WTC11 (cell line): ENCODE results near the gene FOXB2.
"Not testable (repeated sequence)": the region's sequence is repeated elsewhere in the genome, so short reads cannot be mapped to it uniquely, and the experiment has no call there.

Experiments
- CTCF ChIP-seq: fragments of 200-600 bp; IDR thresholded peaks from 2 replicates; pipeline ENCODE4 v1.8.0; 2022; ENCODE audit warnings: antibody characterized with exemption
- ELF4 ChIP-seq: sonication (generic); formaldehyde crosslinking; IDR thresholded peaks from 2 replicates; pipeline ENCODE4 v1.8.1; 2022; ENCODE audit warnings: low read depth, mild to moderate bottlenecking, moderate library complexity, missing genetic modification reagents
- FOXJ3 ChIP-seq: sonication (generic); formaldehyde crosslinking; IDR thresholded peaks from 2 replicates; pipeline ENCODE4 v1.9.0; 2021; ENCODE audit warnings: missing genetic modification reagents, mild to moderate bottlenecking, borderline replicate concordance
- FOXK1 ChIP-seq: sonication (generic); formaldehyde crosslinking; IDR thresholded peaks from 2 replicates; pipeline ENCODE4 v1.8.0; 2022; ENCODE audit warnings: mild to moderate bottlenecking, moderate library complexity, missing genetic modification reagents
- MXD4 ChIP-seq: fragments of 250-450 bp; sonication (Bioruptor Pico); IDR thresholded peaks from 2 replicates; pipeline ENCODE4 v1.8.0; 2021; ENCODE audit warnings: mild to moderate bottlenecking, moderate library complexity, borderline replicate concordance
- NR2C2 ChIP-seq: sonication (generic); formaldehyde crosslinking; IDR thresholded peaks from 2 replicates; pipeline ENCODE4 v1.8.0; 2022; ENCODE audit warnings: mild to moderate bottlenecking, missing genetic modification reagents
- RELA ChIP-seq: sonication (generic); formaldehyde crosslinking; IDR thresholded peaks from 2 replicates; pipeline ENCODE4 v1.8.1; 2022; ENCODE audit warnings: missing genetic modification reagents, mild to moderate bottlenecking, borderline replicate concordance
- SMAD3 ChIP-seq: sonication (generic); formaldehyde crosslinking; IDR thresholded peaks from 2 replicates; pipeline ENCODE4 v1.8.0; 2022; ENCODE audit warnings: missing genetic modification reagents, mild to moderate bottlenecking, borderline replicate concordance
- ZNF232 ChIP-seq: sonication (generic); formaldehyde crosslinking; IDR thresholded peaks from 2 replicates; pipeline ENCODE4 v1.8.0; 2022; ENCODE audit warnings: mild to moderate bottlenecking, missing genetic modification reagents
- ZNF317 ChIP-seq: sonication (generic); formaldehyde crosslinking; IDR thresholded peaks from 2 replicates; pipeline ENCODE4 v1.8.1; 2023; ENCODE audit warnings: low read depth, mild to moderate bottlenecking, moderate library complexity, missing genetic modification reagents, borderline replicate concordance
- TF ChIP-seq, protein P1 (sequence below): sonication (generic); formaldehyde crosslinking; IDR thresholded peaks from 2 replicates; pipeline ENCODE4 v1.8.0; 2022; ENCODE audit warnings: mild to moderate bottlenecking, missing genetic modification reagents
- TF ChIP-seq, protein P2 (sequence below): sonication (generic); formaldehyde crosslinking; IDR thresholded peaks from 2 replicates; pipeline ENCODE4 v1.8.0; 2022; ENCODE audit warnings: mild to moderate bottlenecking, missing genetic modification reagents
- TF ChIP-seq, protein P3 (sequence below): sonication (generic); formaldehyde crosslinking; IDR thresholded peaks from 2 replicates; pipeline ENCODE4 v1.8.0; 2023; ENCODE audit warnings: missing genetic modification reagents, mild to moderate bottlenecking, borderline replicate concordance
- TF ChIP-seq, protein P4 (sequence below): sonication (generic); formaldehyde crosslinking; IDR thresholded peaks from 2 replicates; pipeline ENCODE4 v1.8.1; 2023; ENCODE audit warnings: mild to moderate bottlenecking, missing genetic modification reagents, borderline replicate concordance

GRCh38 chr9:76978831-76979230 is 40.6 kb upstream of the FOXB2 start:
- not testable (repeated sequence) for TF ChIP-seq FOXJ3; CTCF; MXD4 (CRISPR knock-in tag); SMAD3 (CRISPR knock-in tag); ELF4; ZNF232 (CRISPR knock-in tag); ZNF317 (CRISPR knock-in tag); FOXK1 (CRISPR knock-in tag); NR2C2 (CRISPR knock-in tag); RELA
- TF ChIP-seq, protein P1, sequence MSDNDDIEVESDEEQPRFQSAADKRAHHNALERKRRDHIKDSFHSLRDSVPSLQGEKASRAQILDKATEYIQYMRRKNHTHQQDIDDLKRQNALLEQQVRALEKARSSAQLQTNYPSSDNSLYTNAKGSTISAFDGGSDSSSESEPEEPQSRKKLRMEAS (CRISPR knock-in tag), result not testable (repeated sequence)
- TF ChIP-seq, protein P2, sequence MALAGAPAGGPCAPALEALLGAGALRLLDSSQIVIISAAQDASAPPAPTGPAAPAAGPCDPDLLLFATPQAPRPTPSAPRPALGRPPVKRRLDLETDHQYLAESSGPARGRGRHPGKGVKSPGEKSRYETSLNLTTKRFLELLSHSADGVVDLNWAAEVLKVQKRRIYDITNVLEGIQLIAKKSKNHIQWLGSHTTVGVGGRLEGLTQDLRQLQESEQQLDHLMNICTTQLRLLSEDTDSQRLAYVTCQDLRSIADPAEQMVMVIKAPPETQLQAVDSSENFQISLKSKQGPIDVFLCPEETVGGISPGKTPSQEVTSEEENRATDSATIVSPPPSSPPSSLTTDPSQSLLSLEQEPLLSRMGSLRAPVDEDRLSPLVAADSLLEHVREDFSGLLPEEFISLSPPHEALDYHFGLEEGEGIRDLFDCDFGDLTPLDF (CRISPR knock-in tag), result not testable (repeated sequence)
- TF ChIP-seq, protein P3, sequence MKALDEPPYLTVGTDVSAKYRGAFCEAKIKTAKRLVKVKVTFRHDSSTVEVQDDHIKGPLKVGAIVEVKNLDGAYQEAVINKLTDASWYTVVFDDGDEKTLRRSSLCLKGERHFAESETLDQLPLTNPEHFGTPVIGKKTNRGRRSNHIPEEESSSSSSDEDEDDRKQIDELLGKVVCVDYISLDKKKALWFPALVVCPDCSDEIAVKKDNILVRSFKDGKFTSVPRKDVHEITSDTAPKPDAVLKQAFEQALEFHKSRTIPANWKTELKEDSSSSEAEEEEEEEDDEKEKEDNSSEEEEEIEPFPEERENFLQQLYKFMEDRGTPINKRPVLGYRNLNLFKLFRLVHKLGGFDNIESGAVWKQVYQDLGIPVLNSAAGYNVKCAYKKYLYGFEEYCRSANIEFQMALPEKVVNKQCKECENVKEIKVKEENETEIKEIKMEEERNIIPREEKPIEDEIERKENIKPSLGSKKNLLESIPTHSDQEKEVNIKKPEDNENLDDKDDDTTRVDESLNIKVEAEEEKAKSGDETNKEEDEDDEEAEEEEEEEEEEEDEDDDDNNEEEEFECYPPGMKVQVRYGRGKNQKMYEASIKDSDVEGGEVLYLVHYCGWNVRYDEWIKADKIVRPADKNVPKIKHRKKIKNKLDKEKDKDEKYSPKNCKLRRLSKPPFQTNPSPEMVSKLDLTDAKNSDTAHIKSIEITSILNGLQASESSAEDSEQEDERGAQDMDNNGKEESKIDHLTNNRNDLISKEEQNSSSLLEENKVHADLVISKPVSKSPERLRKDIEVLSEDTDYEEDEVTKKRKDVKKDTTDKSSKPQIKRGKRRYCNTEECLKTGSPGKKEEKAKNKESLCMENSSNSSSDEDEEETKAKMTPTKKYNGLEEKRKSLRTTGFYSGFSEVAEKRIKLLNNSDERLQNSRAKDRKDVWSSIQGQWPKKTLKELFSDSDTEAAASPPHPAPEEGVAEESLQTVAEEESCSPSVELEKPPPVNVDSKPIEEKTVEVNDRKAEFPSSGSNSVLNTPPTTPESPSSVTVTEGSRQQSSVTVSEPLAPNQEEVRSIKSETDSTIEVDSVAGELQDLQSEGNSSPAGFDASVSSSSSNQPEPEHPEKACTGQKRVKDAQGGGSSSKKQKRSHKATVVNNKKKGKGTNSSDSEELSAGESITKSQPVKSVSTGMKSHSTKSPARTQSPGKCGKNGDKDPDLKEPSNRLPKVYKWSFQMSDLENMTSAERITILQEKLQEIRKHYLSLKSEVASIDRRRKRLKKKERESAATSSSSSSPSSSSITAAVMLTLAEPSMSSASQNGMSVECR, result not testable (repeated sequence)
- TF ChIP-seq, protein P4, sequence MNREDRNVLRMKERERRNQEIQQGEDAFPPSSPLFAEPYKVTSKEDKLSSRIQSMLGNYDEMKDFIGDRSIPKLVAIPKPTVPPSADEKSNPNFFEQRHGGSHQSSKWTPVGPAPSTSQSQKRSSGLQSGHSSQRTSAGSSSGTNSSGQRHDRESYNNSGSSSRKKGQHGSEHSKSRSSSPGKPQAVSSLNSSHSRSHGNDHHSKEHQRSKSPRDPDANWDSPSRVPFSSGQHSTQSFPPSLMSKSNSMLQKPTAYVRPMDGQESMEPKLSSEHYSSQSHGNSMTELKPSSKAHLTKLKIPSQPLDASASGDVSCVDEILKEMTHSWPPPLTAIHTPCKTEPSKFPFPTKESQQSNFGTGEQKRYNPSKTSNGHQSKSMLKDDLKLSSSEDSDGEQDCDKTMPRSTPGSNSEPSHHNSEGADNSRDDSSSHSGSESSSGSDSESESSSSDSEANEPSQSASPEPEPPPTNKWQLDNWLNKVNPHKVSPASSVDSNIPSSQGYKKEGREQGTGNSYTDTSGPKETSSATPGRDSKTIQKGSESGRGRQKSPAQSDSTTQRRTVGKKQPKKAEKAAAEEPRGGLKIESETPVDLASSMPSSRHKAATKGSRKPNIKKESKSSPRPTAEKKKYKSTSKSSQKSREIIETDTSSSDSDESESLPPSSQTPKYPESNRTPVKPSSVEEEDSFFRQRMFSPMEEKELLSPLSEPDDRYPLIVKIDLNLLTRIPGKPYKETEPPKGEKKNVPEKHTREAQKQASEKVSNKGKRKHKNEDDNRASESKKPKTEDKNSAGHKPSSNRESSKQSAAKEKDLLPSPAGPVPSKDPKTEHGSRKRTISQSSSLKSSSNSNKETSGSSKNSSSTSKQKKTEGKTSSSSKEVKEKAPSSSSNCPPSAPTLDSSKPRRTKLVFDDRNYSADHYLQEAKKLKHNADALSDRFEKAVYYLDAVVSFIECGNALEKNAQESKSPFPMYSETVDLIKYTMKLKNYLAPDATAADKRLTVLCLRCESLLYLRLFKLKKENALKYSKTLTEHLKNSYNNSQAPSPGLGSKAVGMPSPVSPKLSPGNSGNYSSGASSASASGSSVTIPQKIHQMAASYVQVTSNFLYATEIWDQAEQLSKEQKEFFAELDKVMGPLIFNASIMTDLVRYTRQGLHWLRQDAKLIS, result not testable (repeated sequence)
